GM12878 (cell line): ENCODE measurements around the gene SEC14L6. TPM values are rescaled to one million over a fixed set of nuclear protein-coding genes. Genes with fewer than 3 reads are reported as not detected.

Experiments used
- ATAC-seq: fragments of 200-7000 bp; cut with Tn5 transposase; 3 replicates; pipeline ENCODE4 v1.9.1; 2020; ENCODE audit warnings: mild to moderate bottlenecking, moderate library complexity
- BruUV-seq: library from RNA; stranded (reverse); fragments of 400-500 nt; replicated peaks from 2 replicates; lab custom pipeline; 2021; lab: Mats Ljungman, UMichigan
- CTCF ChIA-PET: fragments of 300-600 bp; sonication (Branson Sonifier 250); formaldehyde crosslinking; extraction: SDS; loops from one replicate; lab custom pipeline; 2021; ENCODE audit warnings: inconsistent platforms; lab: Yijun Ruan, JAX
- POLR2A ChIA-PET: fragments of 350-600 bp; formaldehyde crosslinking; extraction: SDS; loops from one replicate; lab custom pipeline; 2021; ENCODE audit warnings: inconsistent platforms; lab: Charles Lee
- RAD21 ChIA-PET: fragments of 300-600 bp; sonication (Branson Sonifier 250); formaldehyde crosslinking; loops from one replicate; lab custom pipeline; 2023; ENCODE audit warnings: antibody characterized with exemption; ENCODE audit not compliant: unreplicated experiment; lab: Charles Lee
- SMC1A ChIA-PET: fragments of 300-600 bp; sonication (Branson Sonifier 250); formaldehyde crosslinking; loops from one replicate; lab custom pipeline; 2023; ENCODE audit not compliant: unreplicated experiment, uncharacterized antibody; lab: Charles Lee
- DNase-seq: peaks from one replicate; pipeline ENCODE4 v3.0.0-alpha.2; 2011; ENCODE audit warnings: low read depth, low spot score
- FAIRE-seq: peaks from 3 replicates; lab custom pipeline; 2011; peaks lifted over from hg19 to GRCh38; lab: Jason Lieb, UNC
- H2AFZ ChIP-seq: 2 replicates; pipeline ENCODE4 v1.6.0; 2011; ENCODE audit warnings: low read depth, low read length, control low read depth; ENCODE audit not compliant: control insufficient read depth
- H3K27ac ChIP-seq: 2 replicates; pipeline ENCODE4 v1.5.1; 2011; ENCODE audit warnings: control low read depth; ENCODE audit not compliant: control insufficient read depth, insufficient read depth
- H3K27me3 ChIP-seq, 2 experiments: replicated peaks in 1 of 2; 2 replicates each; pipeline versions ENCODE4 v1.6.0 to v1.6.1; 2011; ENCODE audit warnings: low read length in 1 of 2; ENCODE audit not compliant: control insufficient read depth in 2 of 2, insufficient read depth in 2 of 2
- H3K36me3 ChIP-seq, 2 experiments: 2 replicates each; pipeline ENCODE4 v1.5.1; 2011; ENCODE audit warnings: low read length in 1 of 2; ENCODE audit not compliant: control insufficient read depth in 2 of 2, insufficient read depth in 2 of 2
- H3K4me1 ChIP-seq: 2 replicates; pipeline ENCODE4 v1.6.1; 2011; ENCODE audit warnings: mild to moderate bottlenecking, low read length, moderate library complexity, mixed read lengths; ENCODE audit not compliant: control insufficient read depth, insufficient read depth
- H3K4me2 ChIP-seq: 2 replicates; pipeline ENCODE4 v1.6.0; 2011; ENCODE audit warnings: control low read depth; ENCODE audit not compliant: control insufficient read depth, insufficient read depth
- H3K4me3 ChIP-seq: fragments of 200-600 bp; sonication (generic); 2 replicates; pipeline ENCODE4 v1.5.1; 2016
- H3K79me2 ChIP-seq: 2 replicates; pipeline ENCODE4 v1.6.0; 2011; ENCODE audit warnings: low read length; ENCODE audit not compliant: control insufficient read depth, insufficient read depth
- H3K9ac ChIP-seq: 2 replicates; pipeline ENCODE4 v1.8.0; 2011; ENCODE audit warnings: low read length, control low read depth, mixed read lengths; ENCODE audit not compliant: control insufficient read depth, insufficient read depth
- H3K9me3 ChIP-seq: replicated peaks from 3 replicates; pipeline ENCODE4 v1.5.1; 2011; ENCODE audit warnings: mild to moderate bottlenecking, low read length; ENCODE audit not compliant: control insufficient read depth, insufficient read depth
- H4K20me1 ChIP-seq: 2 replicates; pipeline ENCODE4 v1.6.0; 2011; ENCODE audit not compliant: control insufficient read depth, insufficient read depth
- BACH1 ChIP-seq: fragments of 450-650 bp; IDR thresholded peaks from 2 replicates; pipeline ENCODE4 v1.6.1; 2017; ENCODE audit warnings: mild to moderate bottlenecking, borderline replicate concordance
- CHD4 ChIP-seq: fragments of 200-600 bp; sonication (generic); IDR thresholded peaks from 2 replicates; pipeline ENCODE4 v1.6.1; 2016; ENCODE audit warnings: mild to moderate bottlenecking
- HSF1 ChIP-seq: fragments of 150-350 bp; IDR thresholded peaks from 2 replicates; pipeline ENCODE4 v1.6.1; 2014; ENCODE audit warnings: mild to moderate bottlenecking, low read depth, low read length
- IKZF1 ChIP-seq: fragments of 450-650 bp; conservative IDR thresholded peaks from 2 replicates; pipeline ENCODE4 v1.6.1; 2017; ENCODE audit warnings: antibody characterized with exemption, mild to moderate bottlenecking
- KAT2A ChIP-seq: conservative IDR thresholded peaks from 2 replicates; pipeline ENCODE4 v1.6.1; 2011; ENCODE audit warnings: low read depth, low read length; ENCODE audit not compliant: control insufficient read depth
- POU2F2 ChIP-seq: IDR thresholded peaks from 3 replicates; pipeline ENCODE4 v1.6.1; 2011; ENCODE audit warnings: low read depth, mild to moderate bottlenecking, low read length, borderline replicate concordance
- TCF7 ChIP-seq: IDR thresholded peaks from 2 replicates; pipeline ENCODE4 v1.6.1; 2014; ENCODE audit warnings: antibody characterized with exemption, borderline replicate concordance
- WGBS: methylation state at CpG from one replicate; pipeline ENCODE4 v1.1.6; 2016; ENCODE audit warnings: low lambda C conversion rate; ENCODE audit not compliant: insufficient replicate concordance, insufficient coverage; ENCODE audit errors: missing lambda C conversion rate; 5-methylcytosine and 5-hydroxymethylcytosine counted together
- in situ Hi-C: fragments of 300-500 bp; cut with MboI; formaldehyde crosslinking; loops from 9 replicates; pipeline ENCODE4 v1.14.3; 2018; ENCODE audit warnings: mixed read lengths
- intact Hi-C: fragments of 100-400 bp; cut with micrococcal nuclease; formaldehyde crosslinking; loops from one replicate; pipeline ENCODE4 v1.14.2; 2022; ENCODE audit not compliant: unreplicated experiment
- polyA plus RNA-seq, 11 experiments: library from polyadenylated mRNA; depleted of rRNA in 4 of 11; unstranded in 6 of 11; stranded (reverse) in 5 of 11; fragments of >200 nt; fragmentation: Nextera tagmentation in 4 of 11; fragmentation: Illumina TruSeq in 1 of 11; extraction: Ambion mirVana in 4 of 11; extraction: Trizol in 1 of 11; gene quantifications; 1 replicate in 1 of 11; 2 replicates in 10 of 11; pipeline versions ENCODE4 v1.2.1 to v1.2.3, GENCODE V29; 2011 to 2016; ENCODE audit warnings: inconsistent platforms in 2 of 11, missing spikeins in 2 of 11, low read depth in 1 of 11
- total RNA-seq, 4 experiments: library from RNA; depleted of rRNA in 3 of 4; stranded (reverse); fragments of >200 nt in 3 of 4; fragmentation: Illumina TruSeq in 1 of 4; extraction: Trizol in 1 of 4; gene quantifications; 2 replicates each; pipeline versions ENCODE4 v1.2.1 to v1.2.3, GENCODE V29; 2013 to 2021

The SEC14L6 gene
- total and polyA plus RNA-seq, 10 of the 15 experiments (the other 5 are each of a cell fraction or from before 2014, with no cell fraction given) = not detected

DNA sequence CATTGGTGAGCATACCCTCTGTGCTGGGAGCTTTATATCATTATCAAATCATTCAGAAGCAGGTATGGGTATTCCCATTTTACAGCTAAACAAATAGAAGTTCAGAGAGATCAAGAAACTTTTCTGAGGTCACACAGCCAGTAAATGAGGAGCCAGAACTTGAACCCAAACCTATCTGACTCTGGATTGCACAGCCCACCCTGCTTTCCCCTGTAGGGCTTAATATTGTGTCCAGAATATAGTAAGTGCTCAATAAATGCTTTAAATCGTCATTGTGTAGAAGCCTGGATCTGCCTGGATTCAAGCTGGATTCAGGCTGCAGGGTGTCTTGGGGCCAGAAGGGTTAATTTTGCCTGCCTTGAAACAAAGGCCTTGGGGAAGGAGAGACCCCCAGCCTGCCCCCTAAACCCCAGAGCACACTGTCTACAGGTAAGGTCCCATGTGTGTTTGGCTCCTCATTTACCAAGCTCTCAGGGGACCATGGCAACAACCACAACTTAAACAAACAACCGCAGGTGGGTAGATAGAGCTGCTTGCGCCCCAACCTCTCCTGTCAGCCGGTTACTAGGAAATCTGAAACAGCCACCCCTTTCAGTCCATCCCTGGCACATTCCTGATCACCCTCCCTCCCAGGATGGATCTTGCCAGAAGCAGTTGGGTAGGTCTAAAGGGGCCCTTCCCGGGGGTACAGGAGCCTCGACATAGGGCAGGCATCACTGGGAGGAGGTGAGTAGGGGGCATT, 71.7 kb downstream of the SEC14L6 start:
- ATAC-seq (no peak), DNase-seq (no peak)
- WGBS = 5% methylated on average over 6 of the region's 6 CpGs
- ChIA-PET POLR2A (interaction anchor here (0.6 kb wide), 1 partner anchor 33 kb away, joined by 4 read pairs; no protein-coding TSS in a partner anchor), CTCF (interaction anchor here (1.0 to 1.3 kb wide), 3 partner anchors 10 to 187 kb away, joined by 3 to 6 read pairs (median 3); no protein-coding TSS in a partner anchor)
- no peaks in the 10 kb centered on the region for H3K4me1 ChIP-seq
- no peak overlapping the region for H3K4me3 ChIP-seq
- H3K27ac ChIP-seq = no peak overlapping the region
- H3K27me3 ChIP-seq = peaks cover 0 to 2% of the 10 kb centered on the region in 2 experiments; a peak in 2 of 4 replicates
- TF ChIP-seq BACH1 = no peak
- no peak for TF ChIP-seq HSF1
- no peak for TF ChIP-seq KAT2A
- no peak for TF ChIP-seq POU2F2
- no peak for TF ChIP-seq IKZF1
- TF ChIP-seq TCF7 = no peak
- TF ChIP-seq CHD4 = no peak
- TF ChIP-seq, all 136 proteins: peak for 0
- Histone ChIP-seq H3K79me2 (no peaks in the 10 kb centered on the region), H3K4me2 (no peak overlapping the region), H2AFZ (no peak overlapping the region), H3K36me3 (no peaks in the 10 kb centered on the region), H3K9me3 (no peaks in the 10 kb centered on the region), H3K9ac (no peak overlapping the region), H4K20me1 (no peaks in the 10 kb centered on the region; the same call in 1 of the 2 replicates)
- BruUV-seq = no TSS peak
- ChIA-PET SMC1A (no interaction called here), RAD21 (no interaction called here)
- intact Hi-C loops = no loop called here
- FAIRE-seq = no peak
- in situ Hi-C loops = no loop called here
